HepG2 (cell line): ENCODE results near the gene SYN1. TPM values are rescaled to one million over a fixed set of nuclear protein-coding genes. Genes with fewer than 3 reads are reported as not detected.

Experiments
- ATAC-seq: fragments of 200-7000 bp; cut with Tn5 transposase; 3 replicates; pipeline ENCODE4 v1.9.1; 2020; ENCODE audit warnings: mild to moderate bottlenecking, moderate library complexity
- BruUV-seq: library from RNA; stranded (reverse); fragments of 400-500 nt; replicated peaks from 2 replicates; lab custom pipeline; 2021; lab: Mats Ljungman, UMichigan
- CTCF ChIA-PET: fragments of 300-600 bp; formaldehyde crosslinking; extraction: SDS; loops from one replicate; lab custom pipeline; 2021; ENCODE audit warnings: low total read pairs, inconsistent platforms, low intra/inter-chr PET ratio; lab: Yijun Ruan, JAX
- POLR2A ChIA-PET: fragments of 350-600 bp; sonication (Branson Sonifier 250); formaldehyde crosslinking; loops from one replicate; lab custom pipeline; 2020; ENCODE audit warnings: antibody characterized with exemption, inconsistent platforms; lab: Yijun Ruan, JAX
- DNase-seq: peaks from one replicate; pipeline ENCODE4 v3.0.0-alpha.2; 2015; ENCODE audit warnings: low spot score
- FAIRE-seq: peaks from 3 replicates; lab custom pipeline; 2011; peaks lifted over from hg19 to GRCh38; lab: Jason Lieb, UNC
- H2AFZ ChIP-seq: one replicate; pipeline ENCODE4 v1.6.1; 2011; ENCODE audit warnings: low read length, inconsistent platforms
- H3K27ac ChIP-seq: fragments of 300-600 bp; 3 replicates; pipeline ENCODE4 v1.8.0; 2011; ENCODE audit warnings: mixed run types, mild to moderate bottlenecking, mixed read lengths, low read length, inconsistent platforms; ENCODE audit not compliant: insufficient read depth; ENCODE audit errors: extremely low read length
- H3K27me3 ChIP-seq, 2 experiments: fragments of 200-600 bp in 1 of 2; 2 replicates in 1 of 2; 3 replicates in 1 of 2; pipeline versions ENCODE4 v1.6.0 to v1.8.0; 2011; ENCODE audit warnings: low read length in 2 of 2, mild to moderate bottlenecking in 2 of 2, moderate library complexity in 2 of 2, inconsistent platforms in 1 of 2; ENCODE audit not compliant: insufficient read depth in 2 of 2, control insufficient read depth in 1 of 2
- H3K36me3 ChIP-seq, 2 experiments: fragments of 200-600 bp in 1 of 2; replicated peaks in 1 of 2; 2 replicates in 1 of 2; 3 replicates in 1 of 2; pipeline versions ENCODE4 v1.5.1 to v1.8.0; 2011; ENCODE audit warnings: low read length in 2 of 2, inconsistent platforms in 1 of 2; ENCODE audit not compliant: insufficient read depth in 2 of 2, control insufficient read depth in 1 of 2
- H3K4me1 ChIP-seq: 2 replicates; pipeline ENCODE4 v1.5.1; 2012; ENCODE audit warnings: low read length, inconsistent platforms; ENCODE audit not compliant: insufficient read depth
- H3K4me2 ChIP-seq: 2 replicates; pipeline ENCODE4 v1.6.0; 2011; ENCODE audit warnings: low read depth, low read length, inconsistent platforms
- H3K4me3 ChIP-seq, 3 experiments: fragments of 200-600 bp in 1 of 3; sonication (generic), shearing (Covaris generic) in 1 of 3; replicated peaks in 1 of 3; 2 replicates each; pipeline ENCODE4 v1.5.1; 2011 to 2016; ENCODE audit warnings: low read length in 3 of 3, inconsistent platforms in 2 of 3, low read depth in 2 of 3, mild to moderate bottlenecking in 2 of 3, control low read depth in 1 of 3, mixed read lengths in 1 of 3; ENCODE audit not compliant: insufficient read depth in 1 of 3
- H3K79me2 ChIP-seq: one replicate; pipeline ENCODE4 v1.6.1; 2011; ENCODE audit warnings: low read length, inconsistent platforms; ENCODE audit not compliant: insufficient read depth
- H3K9ac ChIP-seq: 2 replicates; pipeline ENCODE4 v1.6.0; 2011; ENCODE audit warnings: mild to moderate bottlenecking, low read depth, low read length, inconsistent platforms; ENCODE audit not compliant: insufficient read depth
- H3K9me3 ChIP-seq: 2 replicates; pipeline ENCODE4 v1.5.1; 2012; ENCODE audit warnings: mild to moderate bottlenecking, low read length
- H4K20me1 ChIP-seq: 2 replicates; pipeline ENCODE4 v1.6.0; 2011; ENCODE audit warnings: inconsistent platforms, mild to moderate bottlenecking, low read length, moderate library complexity; ENCODE audit not compliant: insufficient read depth
- CREM ChIP-seq, 2 experiments: sonication (generic) in 1 of 2; formaldehyde crosslinking in 1 of 2; IDR thresholded peaks; 2 replicates each; pipeline versions ENCODE4 v1.4.0 to v1.6.1; 2016 to 2020; ENCODE audit warnings: antibody characterized with exemption in 1 of 2, mild to moderate bottlenecking in 1 of 2, missing genetic modification reagents in 1 of 2
- FIP1L1 ChIP-seq: fragments of 200-400 bp; formaldehyde crosslinking; IDR thresholded peaks from 2 replicates; pipeline ENCODE4 v1.6.1; 2018; ENCODE audit warnings: low read depth, mild to moderate bottlenecking, low read length, moderate library complexity, borderline replicate concordance; ENCODE audit not compliant: insufficient read depth
- KDM2A ChIP-seq: sonication (generic); formaldehyde crosslinking; IDR thresholded peaks from 2 replicates; pipeline ENCODE4 v1.4.0; 2020; ENCODE audit warnings: low read depth, missing genetic modification reagents, borderline replicate concordance
- MED1 ChIP-seq: sonication (generic); formaldehyde crosslinking; IDR thresholded peaks from 2 replicates; pipeline ENCODE4 v1.4.0; 2020; ENCODE audit warnings: missing genetic modification reagents
- MED8 ChIP-seq: sonication (generic); formaldehyde crosslinking; IDR thresholded peaks from 2 replicates; pipeline ENCODE4 v1.8.1; 2023; ENCODE audit warnings: mild to moderate bottlenecking, missing genetic modification reagents; ENCODE audit not compliant: insufficient replicate concordance
- RXRB ChIP-seq: IDR thresholded peaks from 2 replicates; pipeline ENCODE4 v1.6.1; 2016; ENCODE audit warnings: borderline replicate concordance, missing genetic modification reagents, missing compliant biosample characterization
- TRIM22 ChIP-seq: fragments of 450-650 bp; IDR thresholded peaks from 2 replicates; pipeline ENCODE4 v1.6.1; 2017
- YEATS4 ChIP-seq: sonication (generic); formaldehyde crosslinking; IDR thresholded peaks from 2 replicates; pipeline ENCODE4 v1.4.0; 2020; ENCODE audit warnings: missing genetic modification reagents, borderline replicate concordance
- ZBTB20 ChIP-seq: sonication (generic); formaldehyde crosslinking; IDR thresholded peaks from 2 replicates; pipeline ENCODE4 v1.8.1; 2023; ENCODE audit warnings: missing genetic modification reagents, low read depth, mild to moderate bottlenecking, borderline replicate concordance
- ZNF124 ChIP-seq: sonication (generic); formaldehyde crosslinking; IDR thresholded peaks from 2 replicates; pipeline ENCODE4 v1.4.0; 2020; ENCODE audit warnings: missing genetic modification reagents
- ZNF510 ChIP-seq: sonication (generic); formaldehyde crosslinking; IDR thresholded peaks from 2 replicates; pipeline ENCODE4 v1.4.0; 2020; ENCODE audit warnings: low read depth, mild to moderate bottlenecking, missing genetic modification reagents
- ZNF652 ChIP-seq: IDR thresholded peaks from 2 replicates; pipeline ENCODE4 v1.6.1; 2016; ENCODE audit warnings: low read depth, borderline replicate concordance
- WGBS: methylation state at CpG from one replicate; pipeline ENCODE4 v1.1.6; 2017; ENCODE audit warnings: low lambda C conversion rate; 5-methylcytosine and 5-hydroxymethylcytosine counted together
- in situ Hi-C: cut with HindIII; loops from 2 replicates; pipeline ENCODE4 v1.10.0; 2017; ENCODE audit warnings: low pct_unique_long_range_greater_than_20kb; ENCODE audit not compliant: extremely low pct_ligation_motif_present
- intact Hi-C: fragments of 100-400 bp; cut with micrococcal nuclease; formaldehyde crosslinking; loops from one replicate; pipeline ENCODE4 v1.10.0; 2022; ENCODE audit not compliant: unreplicated experiment
- polyA plus RNA-seq, 8 experiments: library from polyadenylated mRNA; depleted of rRNA in 3 of 8; stranded (reverse) in 7 of 8; unstranded in 1 of 8; fragments of >200 nt; fragmentation: Illumina TruSeq in 4 of 8; extraction: Trizol in 4 of 8; gene quantifications; 2 replicates each; pipeline versions ENCODE4 v1.2.1 to v1.2.3, GENCODE V29; 2011 to 2016; ENCODE audit warnings: low read depth in 4 of 8, missing spikeins in 1 of 8, mixed read lengths in 1 of 8; ENCODE audit not compliant: insufficient read depth in 1 of 8
- total RNA-seq, 5 experiments: library from RNA; depleted of rRNA; stranded (reverse); fragments of >200 nt; fragmentation: Illumina TruSeq; extraction: Trizol; gene quantifications; 2 replicates each; pipeline ENCODE4 v1.2.3, GENCODE V29; 2016; ENCODE audit warnings: low read depth in 1 of 5

Gene SYN1
- total and polyA plus RNA-seq, 2 of the 13 experiments (the other 11 are each of a cell fraction or from before 2014, with no cell fraction given): not detected

- no peak for TF ChIP-seq ZBTB20 (CRISPR knock-in tag)
- TF ChIP-seq MED1 (CRISPR knock-in tag): no peak
- TF ChIP-seq KDM2A: no peak
- TF ChIP-seq RXRB (CRISPR knock-in tag): no peak
- TF ChIP-seq ZNF510 (CRISPR knock-in tag): no peak
- TF ChIP-seq FIP1L1: no peak
Measured at GRCh38 chrX:47564438-47565085, 55.1 kb downstream of the SYN1 start (continued).

GRCh38 chrX:47563801-47564315, 55.8 kb downstream of the SYN1 start:
- no peak overlapping the region for H2AFZ ChIP-seq
- ATAC-seq (no peak), DNase-seq (no peak), FAIRE-seq (no peak)
- CTCF ChIA-PET: no interaction called here
- no peak overlapping the region for H3K9ac ChIP-seq
- TF ChIP-seq ZNF652 (no peak), CREM (IDR thresholded peaks at IDR 0.05) (no peak), CREM (CRISPR knock-in tag; IDR thresholded peaks at IDR 0.05) (no peak), TRIM22 (no peak), MED8 (CRISPR knock-in tag) (no peak), ZNF124 (CRISPR knock-in tag) (no peak), YEATS4 (CRISPR knock-in tag) (no peak)
- H3K4me2 ChIP-seq: no peak overlapping the region
- H3K4me3 ChIP-seq: no peak overlapping the region
- intact Hi-C loops (no loop called here), in situ Hi-C loops (loop anchor here (5.0 kb wide), 1 partner anchor 78 kb away; no protein-coding TSS in a partner anchor)
- H3K4me1 ChIP-seq: peaks cover 8% of the 10 kb centered on the region; the same call in 1 of the 2 replicates
- peaks cover 4% of the 10 kb centered on the region; the same call in 1 of the 2 replicates for H4K20me1 ChIP-seq
- 96% methylated on average over 8 of the region's 8 CpGs for WGBS
- BruUV-seq: no TSS peak
- POLR2A ChIA-PET: no interaction called here
- no peaks in the 10 kb centered on the region for H3K9me3 ChIP-seq
- no peaks in the 10 kb centered on the region for H3K27me3 ChIP-seq
- H3K36me3 ChIP-seq: peaks cover 0 to 31% of the 10 kb centered on the region in 2 experiments; a peak in 3 of 5 replicates
- H3K79me2 ChIP-seq: peaks cover 6% of the 10 kb centered on the region
- H3K27ac ChIP-seq: no peak overlapping the region
